NCI-H345 treated with DMSO at 0.1 percent for 48 hours (cell line): ENCODE results near the gene GSTP1.
"Not testable (repeated sequence)": the region's sequence is repeated elsewhere in the genome, so short reads cannot be mapped to it uniquely, and the experiment has no call there.

Source experiments
- DNase-seq: peaks from one replicate; lab custom pipeline; 2025; ENCODE audit not compliant: unreplicated experiment; lab: John Stamatoyannopoulos, UW

The GSTP1 gene

GRCh38 chr11:67583247-67584204 lies at the start of gene GSTP1:
GSTP1 (plus strand) TSS chr11:67583812; CDS start chr11:67583844, 32 bp downstream.
- DNase-seq: no peak

GRCh38 chr11:67534070-67534679 lies 49.4 kb upstream of the GSTP1 start:
- DNase-seq: no peak

- no peak for DNase-seq
Observed at GRCh38 chr11:67535561-67535960, 48.1 kb upstream of the GSTP1 start.

GRCh38 chr11:67538306-67538705 lies 45.3 kb upstream of the GSTP1 start:
- DNase-seq: no peak

- DNase-seq: no peak
Observed at GRCh38 chr11:67538823-67539505, 44.6 kb upstream of the GSTP1 start.

- DNase-seq: no peak
Observed at GRCh38 chr11:67539550-67539949, 44.1 kb upstream of the GSTP1 start.

- DNase-seq: no peak
Observed at GRCh38 chr11:67541198-67541597, 42.4 kb upstream of the GSTP1 start.

GRCh38 chr11:67542169-67542568 lies 41.4 kb upstream of the GSTP1 start:
- no peak for DNase-seq

GRCh38 chr11:67542971-67543370 lies 40.6 kb upstream of the GSTP1 start:
- no peak for DNase-seq

GRCh38 chr11:67543585-67543984 lies 40.0 kb upstream of the GSTP1 start:
- DNase-seq: no peak

GRCh38 chr11:67544616-67545242 lies 38.9 kb upstream of the GSTP1 start:
- DNase-seq: no peak

- DNase-seq: no peak
Observed at GRCh38 chr11:67545280-67545679, 38.3 kb upstream of the GSTP1 start.

- not testable (repeated sequence) for DNase-seq
Observed at GRCh38 chr11:67548112-67548511, 35.5 kb upstream of the GSTP1 start.

GRCh38 chr11:67548555-67549110 lies 35.0 kb upstream of the GSTP1 start:
- no peak for DNase-seq

GRCh38 chr11:67551127-67551526 lies 32.5 kb upstream of the GSTP1 start:
- no peak for DNase-seq

GRCh38 chr11:67551697-67552096 lies 31.9 kb upstream of the GSTP1 start:
- not testable (repeated sequence) for DNase-seq

- no peak for DNase-seq
Observed at GRCh38 chr11:67556244-67556643, 27.4 kb upstream of the GSTP1 start.

GRCh38 chr11:67558084-67558772 lies 25.4 kb upstream of the GSTP1 start:
- no peak for DNase-seq

- no peak for DNase-seq
Observed at GRCh38 chr11:67561971-67562619, 21.5 kb upstream of the GSTP1 start.
